Fibroblast of peridontal ligament (primary cell): ENCODE data around the gene WDR31.

Experiments
- DNase-seq: peaks from one replicate; pipeline ENCODE4 v3.0.0-alpha.2; 2010; ENCODE audit errors: extremely low read depth

Gene WDR31

GRCh38 chr9:113341712-113342410 is 1.8 kb upstream of the WDR31 start:
- no peak for DNase-seq

- DNase-seq, result no peak
These were observed 2.4 kb downstream of the WDR31 start for GRCh38 chr9:113337714-113338113.

- no peak for DNase-seq
These were observed 8.3 kb downstream of the WDR31 start for GRCh38 chr9:113331780-113332179.

- DNase-seq, result no peak
These were observed 11.9 kb downstream of the WDR31 start for GRCh38 chr9:113328045-113328782.

GRCh38 chr9:113326230-113326629 is 13.8 kb downstream of the WDR31 start:
- DNase-seq, result no peak

GRCh38 chr9:113322671-113323070 is 17.4 kb downstream of the WDR31 start:
- DNase-seq, result no peak

- DNase-seq, result no peak
These were observed 20.0 kb downstream of the WDR31 start for GRCh38 chr9:113320051-113320450.

GRCh38 chr9:113319054-113319453 is 21.0 kb downstream of the WDR31 start:
- no peak for DNase-seq

- DNase-seq, result peak; percentile 80
These were observed 22.3 kb downstream of the WDR31 start for GRCh38 chr9:113317777-113318176.

GRCh38 chr9:113316030-113316429 is 24.0 kb downstream of the WDR31 start:
- no peak for DNase-seq

- no peak for DNase-seq
These were observed 24.8 kb downstream of the WDR31 start for GRCh38 chr9:113315231-113315630.

- DNase-seq, result no peak
These were observed 26.8 kb downstream of the WDR31 start for GRCh38 chr9:113313261-113313660.

- DNase-seq, result peak; percentile 38
These were observed 28.1 kb downstream of the WDR31 start for GRCh38 chr9:113311961-113312360.

GRCh38 chr9:113310538-113310937 is 29.5 kb downstream of the WDR31 start:
- no peak for DNase-seq

- peak; percentile 72 for DNase-seq
These were observed 30.8 kb downstream of the WDR31 start for GRCh38 chr9:113309204-113309813.

- DNase-seq, result no peak
These were observed 32.6 kb downstream of the WDR31 start for GRCh38 chr9:113307396-113307975.

GRCh38 chr9:113306566-113306965 is 33.5 kb downstream of the WDR31 start:
- DNase-seq, result no peak

- no peak for DNase-seq
These were observed 37.2 kb downstream of the WDR31 start, which contains the start of gene RNF183 for GRCh38 chr9:113302792-113303418. TSS of gene RNF183 (minus strand) at chr9:113303376. CDS start at chr9:113298184, 5,192 bp downstream.

GRCh38 chr9:113301548-113301947 is 38.5 kb downstream of the WDR31 start:
- DNase-seq, result peak; percentile 6

GRCh38 chr9:113299800-113300292 is 40.2 kb downstream of the WDR31 start:
- no peak for DNase-seq

- no peak for DNase-seq
These were observed 40.9 kb downstream of the WDR31 start for GRCh38 chr9:113298924-113299770.
